ENCODE results near the gene CLSTN2. TPM values are rescaled to one million over a fixed set of nuclear protein-coding genes. Genes with fewer than 3 reads are reported as not detected.

The CLSTN2 gene
- polyA plus RNA-seq, 4 donors: under 0.01 to 1.2 (median 0.84) TPM; not detected in 1

GRCh38 chr3:140186421-140186920 lies 251.5 kb downstream of the CLSTN2 start:
- DNase-seq: peak; percentile 13 to 18
- Histone ChIP-seq H3K27me3 (ENCODE audit: control insufficient read depth in 3 of 3, insufficient read depth in 3 of 3, low read length in 3 of 3) (no peaks in the 10 kb centered on the region), H3K4me1 (ENCODE audit: control insufficient read depth in 3 of 3, insufficient read depth in 2 of 3, low read depth in 1 of 3, low read length in 2 of 3) (no peaks in the 10 kb centered on the region), H3K27ac (ENCODE audit: low read depth in 1 of 3, low read length in 2 of 3) (no peak overlapping the region), H3K4me3 (ENCODE audit: low read depth in 1 of 3, low read length in 3 of 3) (no peak overlapping the region), H3K9me3 (ENCODE audit: control insufficient read depth in 2 of 2, insufficient read depth in 1 of 2, low read depth in 1 of 2, low read length in 1 of 2) (no peaks in the 10 kb centered on the region), H3K36me3 (ENCODE audit: control insufficient read depth in 3 of 3, insufficient read depth in 2 of 3, low read depth in 1 of 3, low read length in 3 of 3) (no peaks in the 10 kb centered on the region)
- FAIRE-seq: no peak

GRCh38 chr3:140187028-140187427 lies 252.0 kb downstream of the CLSTN2 start:
- 89 to 100% (median 91%) methylated on average over 1 of the region's 1 CpG for WGBS, 3 donors
- Histone ChIP-seq H3K27me3 (ENCODE audit: control insufficient read depth in 3 of 3, insufficient read depth in 3 of 3, low read length in 3 of 3) (no peaks in the 10 kb centered on the region), H3K4me1 (ENCODE audit: control insufficient read depth in 3 of 3, insufficient read depth in 2 of 3, low read depth in 1 of 3, low read length in 2 of 3) (no peaks in the 10 kb centered on the region), H3K9me3 (ENCODE audit: control insufficient read depth in 2 of 2, insufficient read depth in 1 of 2, low read depth in 1 of 2, low read length in 1 of 2) (no peaks in the 10 kb centered on the region), H3K27ac (ENCODE audit: low read depth in 1 of 3, low read length in 2 of 3) (no peak overlapping the region), H3K36me3 (ENCODE audit: control insufficient read depth in 3 of 3, insufficient read depth in 2 of 3, low read depth in 1 of 3, low read length in 3 of 3) (no peaks in the 10 kb centered on the region), H3K4me3 (ENCODE audit: low read depth in 1 of 3, low read length in 3 of 3) (no peak overlapping the region)
- no peak for DNase-seq
- FAIRE-seq: no peak

- no peak for DNase-seq
- H3K4me1 ChIP-seq (ENCODE audit: control insufficient read depth in 3 of 3, insufficient read depth in 2 of 3, low read depth in 1 of 3, low read length in 2 of 3): no peaks in the 10 kb centered on the region
- no peak for FAIRE-seq
- 50 to 60% (median 55%) methylated on average over 2 of the region's 2 CpGs for WGBS, 3 donors
- no peak overlapping the region for H3K4me3 ChIP-seq (ENCODE audit: low read depth in 1 of 3, low read length in 3 of 3)
- H3K27me3 ChIP-seq (ENCODE audit: control insufficient read depth in 3 of 3, insufficient read depth in 3 of 3, low read length in 3 of 3): no peaks in the 10 kb centered on the region
- H3K9me3 ChIP-seq (ENCODE audit: control insufficient read depth in 2 of 2, insufficient read depth in 1 of 2, low read depth in 1 of 2, low read length in 1 of 2): no peaks in the 10 kb centered on the region
- H3K36me3 ChIP-seq (ENCODE audit: control insufficient read depth in 3 of 3, insufficient read depth in 2 of 3, low read depth in 1 of 3, low read length in 3 of 3): no peaks in the 10 kb centered on the region
- no peak overlapping the region for H3K27ac ChIP-seq (ENCODE audit: low read depth in 1 of 3, low read length in 2 of 3)
Observed at GRCh38 chr3:140187656-140188221, 252.8 kb downstream of the CLSTN2 start.

- no peak for FAIRE-seq
- Histone ChIP-seq H3K4me1 (ENCODE audit: control insufficient read depth in 3 of 3, insufficient read depth in 2 of 3, low read depth in 1 of 3, low read length in 2 of 3) (no peaks in the 10 kb centered on the region), H3K36me3 (ENCODE audit: control insufficient read depth in 3 of 3, insufficient read depth in 2 of 3, low read depth in 1 of 3, low read length in 3 of 3) (no peaks in the 10 kb centered on the region), H3K9me3 (ENCODE audit: control insufficient read depth in 2 of 2, insufficient read depth in 1 of 2, low read depth in 1 of 2, low read length in 1 of 2) (no peaks in the 10 kb centered on the region), H3K27ac (ENCODE audit: low read depth in 1 of 3, low read length in 2 of 3) (no peak overlapping the region), H3K27me3 (ENCODE audit: control insufficient read depth in 3 of 3, insufficient read depth in 3 of 3, low read length in 3 of 3) (no peaks in the 10 kb centered on the region), H3K4me3 (ENCODE audit: low read depth in 1 of 3, low read length in 3 of 3) (no peak overlapping the region)
- 36 to 42% (median 40%) methylated on average over 2 of the region's 2 CpGs for whole genome bisulfite sequencing, 3 donors
- no peak for DNase-seq
Observed at GRCh38 chr3:140188285-140188684, 253.3 kb downstream of the CLSTN2 start.

GRCh38 chr3:140189267-140189666 lies 254.3 kb downstream of the CLSTN2 start:
- Histone ChIP-seq H3K4me3 (ENCODE audit: low read depth in 1 of 3, low read length in 3 of 3) (no peak overlapping the region), H3K36me3 (ENCODE audit: control insufficient read depth in 3 of 3, insufficient read depth in 2 of 3, low read depth in 1 of 3, low read length in 3 of 3) (no peaks in the 10 kb centered on the region), H3K27ac (ENCODE audit: low read depth in 1 of 3, low read length in 2 of 3) (no peak overlapping the region), H3K4me1 (ENCODE audit: control insufficient read depth in 3 of 3, insufficient read depth in 2 of 3, low read depth in 1 of 3, low read length in 2 of 3) (no peaks in the 10 kb centered on the region), H3K9me3 (ENCODE audit: control insufficient read depth in 2 of 2, insufficient read depth in 1 of 2, low read depth in 1 of 2, low read length in 1 of 2) (peaks cover 0 to 2% of the 10 kb centered on the region in 2 donors), H3K27me3 (ENCODE audit: control insufficient read depth in 3 of 3, insufficient read depth in 3 of 3, low read length in 3 of 3) (no peaks in the 10 kb centered on the region)
- DNase-seq: no peak
- 91 to 98% (median 93%) methylated on average over 3 of the region's 3 CpGs for WGBS, 3 donors
- no peak for FAIRE-seq

- H3K9me3 ChIP-seq (ENCODE audit: control insufficient read depth in 2 of 2, insufficient read depth in 1 of 2, low read depth in 1 of 2, low read length in 1 of 2): peaks cover 0 to 2% of the 10 kb centered on the region in 2 donors
- FAIRE-seq (no peak), DNase-seq (no peak)
- H3K4me1 ChIP-seq (ENCODE audit: control insufficient read depth in 3 of 3, insufficient read depth in 2 of 3, low read depth in 1 of 3, low read length in 2 of 3): no peaks in the 10 kb centered on the region
- WGBS, 3 donors: 39 to 70% (median 59%) methylated on average over 1 of the region's 1 CpG
- no peaks in the 10 kb centered on the region for H3K36me3 ChIP-seq (ENCODE audit: control insufficient read depth in 3 of 3, insufficient read depth in 2 of 3, low read depth in 1 of 3, low read length in 3 of 3)
- H3K4me3 ChIP-seq (ENCODE audit: low read depth in 1 of 3, low read length in 3 of 3): no peak overlapping the region
- no peaks in the 10 kb centered on the region for H3K27me3 ChIP-seq (ENCODE audit: control insufficient read depth in 3 of 3, insufficient read depth in 3 of 3, low read length in 3 of 3)
- H3K27ac ChIP-seq (ENCODE audit: low read depth in 1 of 3, low read length in 2 of 3): no peak overlapping the region
Observed at GRCh38 chr3:140189976-140190375, 255.0 kb downstream of the CLSTN2 start.

- Histone ChIP-seq H3K36me3 (ENCODE audit: control insufficient read depth in 3 of 3, insufficient read depth in 2 of 3, low read depth in 1 of 3, low read length in 3 of 3) (no peaks in the 10 kb centered on the region), H3K27me3 (ENCODE audit: control insufficient read depth in 3 of 3, insufficient read depth in 3 of 3, low read length in 3 of 3) (no peaks in the 10 kb centered on the region), H3K4me1 (ENCODE audit: control insufficient read depth in 3 of 3, insufficient read depth in 2 of 3, low read depth in 1 of 3, low read length in 2 of 3) (no peaks in the 10 kb centered on the region), H3K27ac (ENCODE audit: low read depth in 1 of 3, low read length in 2 of 3) (no peak overlapping the region), H3K9me3 (ENCODE audit: control insufficient read depth in 2 of 2, insufficient read depth in 1 of 2, low read depth in 1 of 2, low read length in 1 of 2) (peaks cover 0 to 2% of the 10 kb centered on the region in 2 donors), H3K4me3 (ENCODE audit: low read depth in 1 of 3, low read length in 3 of 3) (no peak overlapping the region)
- FAIRE-seq (no peak), DNase-seq (no peak)
Observed at GRCh38 chr3:140196970-140197369, 262.0 kb downstream of the CLSTN2 start.

GRCh38 chr3:140198242-140198641 lies 263.3 kb downstream of the CLSTN2 start:
- Histone ChIP-seq H3K9me3 (ENCODE audit: control insufficient read depth in 2 of 2, insufficient read depth in 1 of 2, low read depth in 1 of 2, low read length in 1 of 2) (peaks cover 0 to 2% of the 10 kb centered on the region in 2 donors), H3K27ac (ENCODE audit: low read depth in 1 of 3, low read length in 2 of 3) (no peak overlapping the region), H3K4me1 (ENCODE audit: control insufficient read depth in 3 of 3, insufficient read depth in 2 of 3, low read depth in 1 of 3, low read length in 2 of 3) (no peaks in the 10 kb centered on the region), H3K4me3 (ENCODE audit: low read depth in 1 of 3, low read length in 3 of 3) (no peak overlapping the region), H3K36me3 (ENCODE audit: control insufficient read depth in 3 of 3, insufficient read depth in 2 of 3, low read depth in 1 of 3, low read length in 3 of 3) (no peaks in the 10 kb centered on the region), H3K27me3 (ENCODE audit: control insufficient read depth in 3 of 3, insufficient read depth in 3 of 3, low read length in 3 of 3) (no peaks in the 10 kb centered on the region)
- no peak for DNase-seq
- 51 to 70% (median 56%) methylated on average over 2 of the region's 2 CpGs for WGBS, 3 donors
- no peak for FAIRE-seq

- H3K4me1 ChIP-seq (ENCODE audit: control insufficient read depth in 3 of 3, insufficient read depth in 2 of 3, low read depth in 1 of 3, low read length in 2 of 3): no peaks in the 10 kb centered on the region
- no peaks in the 10 kb centered on the region for H3K27me3 ChIP-seq (ENCODE audit: control insufficient read depth in 3 of 3, insufficient read depth in 3 of 3, low read length in 3 of 3)
- no peaks in the 10 kb centered on the region for H3K36me3 ChIP-seq (ENCODE audit: control insufficient read depth in 3 of 3, insufficient read depth in 2 of 3, low read depth in 1 of 3, low read length in 3 of 3)
- no peak for DNase-seq
- no peak overlapping the region for H3K4me3 ChIP-seq (ENCODE audit: low read depth in 1 of 3, low read length in 3 of 3)
- H3K27ac ChIP-seq (ENCODE audit: low read depth in 1 of 3, low read length in 2 of 3): no peak overlapping the region
- peaks cover 0 to 1% of the 10 kb centered on the region in 2 donors for H3K9me3 ChIP-seq (ENCODE audit: control insufficient read depth in 2 of 2, insufficient read depth in 1 of 2, low read depth in 1 of 2, low read length in 1 of 2)
- FAIRE-seq: no peak
- WGBS, 3 donors: 50 to 73% (median 58%) methylated on average over 2 of the region's 2 CpGs
Observed at GRCh38 chr3:140199008-140199407, 264.0 kb downstream of the CLSTN2 start.
